DOHH2 (cell line): Measurements from ENCODE around the gene TREH.

Experiments
- H3F3A ChIP-seq: fragments of 200-600 bp; sonication (generic), shearing (Covaris generic); 2 replicates; pipeline ENCODE4 v1.6.0; 2016; ENCODE audit warnings: antibody characterized with exemption, mild to moderate bottlenecking; ENCODE audit not compliant: control insufficient read depth, insufficient read depth
- H3K27ac ChIP-seq: fragments of 200-600 bp; sonication (generic); 2 replicates; pipeline ENCODE4 v1.5.1; 2014; ENCODE audit warnings: low read depth, mild to moderate bottlenecking, low read length, moderate library complexity
- H3K27me3 ChIP-seq: fragments of 200-600 bp; sonication (generic); 2 replicates; pipeline ENCODE4 v1.6.1; 2014; ENCODE audit warnings: mild to moderate bottlenecking, low read length, mixed read lengths; ENCODE audit not compliant: control insufficient read depth
- H3K36me3 ChIP-seq: fragments of 200-600 bp; sonication (generic); 2 replicates; pipeline ENCODE4 v1.6.1; 2014; ENCODE audit warnings: mild to moderate bottlenecking, low read length, moderate library complexity, mixed read lengths; ENCODE audit not compliant: control insufficient read depth
- H3K4me1 ChIP-seq: fragments of 200-600 bp; sonication (generic); 2 replicates; pipeline ENCODE4 v1.6.1; 2014; ENCODE audit warnings: mild to moderate bottlenecking, low read length, mixed read lengths; ENCODE audit not compliant: control insufficient read depth
- H3K4me2 ChIP-seq: fragments of 200-600 bp; sonication (generic); 2 replicates; pipeline ENCODE4 v1.6.0; 2014; ENCODE audit warnings: mild to moderate bottlenecking, low read length, moderate library complexity
- H3K4me3 ChIP-seq: fragments of 200-600 bp; sonication (generic); 2 replicates; pipeline ENCODE4 v1.5.1; 2014; ENCODE audit warnings: mild to moderate bottlenecking, low read length, mixed read lengths
- H3K79me2 ChIP-seq: fragments of 200-600 bp; sonication (generic); 2 replicates; pipeline ENCODE4 v1.6.1; 2014; ENCODE audit warnings: mild to moderate bottlenecking, low read length, mixed read lengths; ENCODE audit not compliant: control insufficient read depth
- H3K9me2 ChIP-seq: fragments of 200-600 bp; sonication (generic); replicated peaks from 2 replicates; pipeline ENCODE4 v1.6.1; 2014; ENCODE audit warnings: mild to moderate bottlenecking, low read length, mixed read lengths; ENCODE audit not compliant: control insufficient read depth
- H3K9me3 ChIP-seq: fragments of 200-600 bp; sonication (generic); 2 replicates; pipeline ENCODE4 v1.6.1; 2014; ENCODE audit warnings: antibody characterized with exemption, low read length, mixed read lengths; ENCODE audit not compliant: control insufficient read depth, insufficient read depth
- H4K20me1 ChIP-seq: fragments of 200-600 bp; sonication (generic); 2 replicates; pipeline ENCODE4 v1.6.0; 2014; ENCODE audit warnings: low read depth, mild to moderate bottlenecking, antibody characterized with exemption, low read length, moderate library complexity; ENCODE audit not compliant: control insufficient read depth, insufficient read depth
- EZH2phosphoT487 ChIP-seq: fragments of 200-600 bp; sonication (generic); IDR thresholded peaks from 2 replicates; pipeline ENCODE4 v1.6.1; 2017; ENCODE audit warnings: borderline replicate concordance, mild to moderate bottlenecking, antibody characterized with exemption, low read length, moderate library complexity, mixed read lengths
- TF ChIP-seq, protein P1 (sequence below): fragments of 200-600 bp; sonication (generic); IDR thresholded peaks from one replicate; pipeline ENCODE4 v1.5.1; 2014; ENCODE audit warnings: antibody characterized with exemption, mild to moderate bottlenecking, low read depth, low read length; ENCODE audit not compliant: poor library complexity, severe bottlenecking

The TREH gene

DNA sequence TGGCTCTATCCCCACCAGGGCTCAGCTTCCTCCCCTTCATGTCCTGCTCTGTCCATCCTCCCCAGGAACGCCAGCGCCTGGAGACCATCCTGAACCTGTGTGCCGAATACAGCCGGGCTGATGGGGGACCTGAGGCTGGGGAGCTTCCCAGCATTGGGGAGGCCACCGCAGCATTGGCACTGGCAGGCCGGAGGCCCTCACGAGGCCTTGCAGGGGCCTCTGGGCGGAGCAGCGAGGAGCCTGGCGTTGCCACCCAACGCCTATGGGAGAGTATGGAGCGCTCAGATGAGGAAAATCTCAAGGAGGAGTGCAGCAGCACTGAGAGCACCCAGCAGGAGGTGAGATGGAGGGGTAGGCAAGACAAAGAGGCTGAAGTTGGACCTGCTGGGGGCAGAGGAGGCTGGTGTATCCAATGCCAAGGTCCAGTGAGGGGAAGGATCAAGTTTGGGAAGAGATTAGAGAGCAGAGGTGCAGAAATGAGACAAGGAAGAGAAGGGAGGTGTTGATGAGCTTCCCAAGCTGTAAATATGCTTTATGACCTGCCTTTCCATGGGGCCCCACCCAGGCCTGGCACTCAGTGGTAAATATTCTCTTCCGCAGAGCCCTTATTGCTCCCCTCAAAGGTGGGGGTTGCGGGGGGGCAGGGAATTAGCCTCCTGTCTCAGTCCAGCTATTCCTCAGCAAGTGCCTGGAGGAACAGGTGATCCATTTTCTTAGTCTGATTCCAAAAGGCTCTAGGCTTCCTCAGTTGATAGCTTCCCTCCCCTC lies 48.1 kb downstream of the TREH start:
- Histone ChIP-seq H3K4me1 (no peaks in the 10 kb centered on the region), H3K9me3 (no peaks in the 10 kb centered on the region), H3K36me3 (no peaks in the 10 kb centered on the region), H3K4me3 (no peak overlapping the region), H3K79me2 (no peaks in the 10 kb centered on the region), H4K20me1 (no peaks in the 10 kb centered on the region), H3K27ac (no peak overlapping the region), H3K27me3 (peaks cover 11% of the 10 kb centered on the region), H3K4me2 (no peak overlapping the region), H3F3A (no peaks in the 10 kb centered on the region), H3K9me2 (no peaks in the 10 kb centered on the region)
- TF ChIP-seq, protein P1, sequence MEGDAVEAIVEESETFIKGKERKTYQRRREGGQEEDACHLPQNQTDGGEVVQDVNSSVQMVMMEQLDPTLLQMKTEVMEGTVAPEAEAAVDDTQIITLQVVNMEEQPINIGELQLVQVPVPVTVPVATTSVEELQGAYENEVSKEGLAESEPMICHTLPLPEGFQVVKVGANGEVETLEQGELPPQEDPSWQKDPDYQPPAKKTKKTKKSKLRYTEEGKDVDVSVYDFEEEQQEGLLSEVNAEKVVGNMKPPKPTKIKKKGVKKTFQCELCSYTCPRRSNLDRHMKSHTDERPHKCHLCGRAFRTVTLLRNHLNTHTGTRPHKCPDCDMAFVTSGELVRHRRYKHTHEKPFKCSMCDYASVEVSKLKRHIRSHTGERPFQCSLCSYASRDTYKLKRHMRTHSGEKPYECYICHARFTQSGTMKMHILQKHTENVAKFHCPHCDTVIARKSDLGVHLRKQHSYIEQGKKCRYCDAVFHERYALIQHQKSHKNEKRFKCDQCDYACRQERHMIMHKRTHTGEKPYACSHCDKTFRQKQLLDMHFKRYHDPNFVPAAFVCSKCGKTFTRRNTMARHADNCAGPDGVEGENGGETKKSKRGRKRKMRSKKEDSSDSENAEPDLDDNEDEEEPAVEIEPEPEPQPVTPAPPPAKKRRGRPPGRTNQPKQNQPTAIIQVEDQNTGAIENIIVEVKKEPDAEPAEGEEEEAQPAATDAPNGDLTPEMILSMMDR: no peak
- TF ChIP-seq EZH2phosphoT487: no peak

DNA sequence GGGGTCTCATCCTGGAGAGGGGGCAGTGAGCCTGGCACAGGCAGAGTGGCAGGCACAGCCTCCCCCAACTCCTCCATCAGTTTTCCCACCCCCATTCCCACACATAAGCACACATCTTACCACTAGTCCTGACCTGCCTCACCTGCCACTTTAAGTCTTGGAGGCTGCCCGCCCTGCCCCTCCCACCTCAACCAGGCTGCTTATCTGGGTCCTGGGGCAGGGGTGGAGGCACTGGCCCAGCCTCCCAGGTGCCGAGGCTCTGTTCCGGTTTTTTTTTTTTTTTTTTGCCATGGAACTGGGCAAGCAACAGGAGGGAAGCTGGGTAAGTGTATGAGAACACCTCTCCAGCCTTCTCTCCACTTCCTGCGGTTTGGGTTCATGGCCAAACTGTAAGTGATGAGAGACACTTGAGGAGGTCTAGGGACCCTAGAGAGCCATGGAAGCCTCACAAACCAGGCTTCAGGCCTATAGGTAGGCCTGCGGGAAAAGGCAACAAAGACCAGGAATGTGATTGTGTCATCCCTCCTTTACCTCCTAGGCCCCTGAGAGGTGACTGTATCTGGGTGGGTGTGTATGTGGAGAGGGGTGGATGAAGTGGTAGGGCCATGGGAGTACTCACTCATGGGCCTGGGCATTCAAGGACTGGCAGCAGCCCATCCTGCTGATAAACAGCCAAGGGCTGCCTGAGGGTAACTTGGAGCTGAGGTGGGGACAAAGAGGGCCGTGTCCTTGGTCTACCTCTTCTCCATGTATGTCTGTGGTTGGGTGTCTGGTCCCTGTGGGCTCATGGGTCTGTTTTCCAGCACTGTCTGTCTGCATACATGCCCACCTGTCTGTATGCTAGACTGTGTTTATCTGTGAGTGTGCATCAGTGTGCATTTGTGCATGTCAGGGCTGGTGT lies 49.4 kb downstream of the TREH start:
- Histone ChIP-seq H3K36me3 (no peaks in the 10 kb centered on the region), H3K4me3 (no peak overlapping the region), H3K27ac (no peak overlapping the region)

DNA sequence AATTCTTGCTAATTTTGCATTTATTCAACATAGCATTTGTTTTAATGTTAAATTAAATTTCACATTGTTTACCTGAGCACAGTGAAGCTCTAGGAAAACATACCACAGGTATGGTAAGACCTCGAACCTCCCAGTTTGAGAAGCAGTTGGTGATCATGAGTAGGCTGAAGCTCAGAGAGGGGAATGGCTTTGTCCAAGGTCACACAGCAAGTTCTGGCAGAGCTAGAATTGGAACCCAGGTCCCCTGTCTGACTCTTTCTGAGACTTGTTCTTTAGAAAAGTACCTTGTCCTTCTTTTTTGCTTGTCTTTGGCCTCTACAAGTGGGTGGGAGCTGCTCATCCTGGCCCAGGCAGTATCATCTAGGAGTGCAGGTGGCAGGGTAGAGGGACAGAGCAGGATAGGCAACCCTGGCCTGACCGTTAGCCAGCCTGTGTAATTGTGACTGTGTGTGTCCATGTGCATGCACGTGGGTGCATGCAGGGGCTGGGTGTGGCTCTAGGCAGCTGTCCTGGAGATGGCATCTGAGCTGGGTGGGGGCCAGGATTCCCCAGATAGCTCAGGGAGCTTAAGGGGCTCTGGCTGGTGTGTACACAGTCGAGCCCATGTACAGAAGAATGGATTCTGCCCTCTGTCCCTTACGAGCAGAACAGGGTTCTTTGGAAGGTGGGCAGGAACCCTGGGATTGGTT lies 50.4 kb downstream of the TREH start:
- Histone ChIP-seq H3K36me3 (no peaks in the 10 kb centered on the region), H3F3A (no peaks in the 10 kb centered on the region), H3K79me2 (no peaks in the 10 kb centered on the region), H3K4me3 (no peak overlapping the region), H3K4me2 (no peak overlapping the region), H3K9me2 (no peaks in the 10 kb centered on the region), H3K27ac (no peak overlapping the region), H4K20me1 (no peaks in the 10 kb centered on the region), H3K4me1 (no peaks in the 10 kb centered on the region), H3K27me3 (peaks cover 14% of the 10 kb centered on the region), H3K9me3 (no peaks in the 10 kb centered on the region)
- no peak for TF ChIP-seq EZH2phosphoT487
- TF ChIP-seq, protein P1: no peak

More for the DNA sequence above, 49.4 kb downstream of the TREH start:
- Histone ChIP-seq H3K9me3 (no peaks in the 10 kb centered on the region), H3K27me3 (peaks cover 11% of the 10 kb centered on the region), H3K79me2 (no peaks in the 10 kb centered on the region), H4K20me1 (no peaks in the 10 kb centered on the region), H3F3A (no peaks in the 10 kb centered on the region), H3K9me2 (no peaks in the 10 kb centered on the region), H3K4me1 (no peaks in the 10 kb centered on the region), H3K4me2 (no peak overlapping the region)
- TF ChIP-seq, protein P1: no peak
- TF ChIP-seq EZH2phosphoT487: no peak
